Activated T-cell treated with anti-CD3 and anti-CD28 coated beads, Interleukin-2, amount 50 U/mL, for 1 hour (primary cell): Measurements from ENCODE around the gene SEMA4G.
A peak's percentile ranks its signal among the peaks of the same experiment; 100 is the strongest.
"Not testable (repeated sequence)": the region's sequence is repeated elsewhere in the genome, so short reads cannot be mapped to it uniquely, and the experiment has no call there.

Experiments
- DNase-seq: peaks from one replicate; pipeline ENCODE4 v3.0.0-alpha.2; 2020

SEMA4G gene

GRCh38 chr10:100972115-100972903 lies 3.0 kb downstream of the SEMA4G start:
- DNase-seq: no peak

- no peak for DNase-seq
Measured at GRCh38 chr10:100972904-100973535, 3.7 kb downstream of the SEMA4G start.

GRCh38 chr10:100975397-100975796 lies 6.1 kb downstream of the SEMA4G start:
- not testable (repeated sequence) for DNase-seq

GRCh38 chr10:100976906-100977305 lies 7.6 kb downstream of the SEMA4G start:
- no peak for DNase-seq

GRCh38 chr10:100977436-100977835 lies 8.1 kb downstream of the SEMA4G start:
- DNase-seq: no peak

GRCh38 chr10:100978121-100978900 lies 9.0 kb downstream of the SEMA4G start:
- no peak for DNase-seq

- no peak for DNase-seq
Measured at GRCh38 chr10:100978901-100979195, 9.5 kb downstream of the SEMA4G start.

GRCh38 chr10:100979791-100980272 lies 10.5 kb downstream of the SEMA4G start:
- DNase-seq: no peak

GRCh38 chr10:100980311-100980710 lies 11.0 kb downstream of the SEMA4G start:
- no peak for DNase-seq

GRCh38 chr10:100980711-100981110 lies 11.4 kb downstream of the SEMA4G start:
- no peak for DNase-seq

GRCh38 chr10:100981178-100981772 lies 12.0 kb downstream of the SEMA4G start:
- DNase-seq: no peak

- DNase-seq: peak; percentile 10
Measured at GRCh38 chr10:100982916-100983830, 13.9 kb downstream of the SEMA4G start.

GRCh38 chr10:100983868-100984671 lies 14.8 kb downstream of the SEMA4G start:
- peak; percentile 3 for DNase-seq

GRCh38 chr10:100984672-100985177 lies 15.4 kb downstream of the SEMA4G start:
- peak; percentile 10 for DNase-seq

GRCh38 chr10:100985336-100985735 lies 16.0 kb downstream of the SEMA4G start:
- peak; percentile 7 for DNase-seq

- peak; percentile 21 for DNase-seq
Measured at GRCh38 chr10:100986623-100986951, 17.3 kb downstream of the SEMA4G start.

GRCh38 chr10:100986952-100987684 lies 17.8 kb downstream of the SEMA4G start, which contains the start of the genes MRPL43 and TWNK:
Gene MRPL43 (minus strand): TSS chr10:100987497. CDS start chr10:100987443, 54 bp downstream.
Gene TWNK (plus strand): TSS chr10:100987543. CDS start chr10:100988211, 668 bp downstream.
- DNase-seq: peak; percentile 87

GRCh38 chr10:100987685-100988049 lies 18.4 kb downstream of the SEMA4G start:
- no peak for DNase-seq

GRCh38 chr10:100988166-100988565 lies 18.9 kb downstream of the SEMA4G start:
- no peak for DNase-seq

GRCh38 chr10:100989088-100989487 lies 19.8 kb downstream of the SEMA4G start:
- DNase-seq: no peak
